ENCODE results near the gene MEGF8.

GRCh38 chr19:42325308-42325895 is at the start of gene MEGF8:
- TF ChIP-seq CTCF (IDR thresholded peaks at IDR 0.05) (peak in 4 of 6 experiments; percentile 74 to 90 (median 87)), POLR2A (IDR thresholded peaks at IDR 0.05) (peak; percentile 63 to 95)
